Subcutaneous adipose tissue (tissue), 4 donors: Measurements from ENCODE around the gene COL27A1. TPM values are rescaled to one million over a fixed set of nuclear protein-coding genes. Genes with fewer than 3 reads are reported as not detected.

ENCODE experiments used
- total RNA-seq, 4 donors: library from RNA; depleted of rRNA; stranded (reverse); fragments of >200 nt; gene quantifications; one replicate each; pipeline ENCODE4 v1.1.0, GENCODE V29; 2016
- TF ChIP-seq, protein P1 (sequence below): fragments of 450-650 bp; IDR thresholded peaks from one replicate; pipeline ENCODE4 v1.5.1; 2016; ENCODE audit warnings: low read depth, mild to moderate bottlenecking, control low read depth, antibody characterized with exemption, moderate library complexity

Gene COL27A1
- 1 to 10 TPM; 1.0 to 7.7 (median 4.4) TPM for total RNA-seq

DNA sequence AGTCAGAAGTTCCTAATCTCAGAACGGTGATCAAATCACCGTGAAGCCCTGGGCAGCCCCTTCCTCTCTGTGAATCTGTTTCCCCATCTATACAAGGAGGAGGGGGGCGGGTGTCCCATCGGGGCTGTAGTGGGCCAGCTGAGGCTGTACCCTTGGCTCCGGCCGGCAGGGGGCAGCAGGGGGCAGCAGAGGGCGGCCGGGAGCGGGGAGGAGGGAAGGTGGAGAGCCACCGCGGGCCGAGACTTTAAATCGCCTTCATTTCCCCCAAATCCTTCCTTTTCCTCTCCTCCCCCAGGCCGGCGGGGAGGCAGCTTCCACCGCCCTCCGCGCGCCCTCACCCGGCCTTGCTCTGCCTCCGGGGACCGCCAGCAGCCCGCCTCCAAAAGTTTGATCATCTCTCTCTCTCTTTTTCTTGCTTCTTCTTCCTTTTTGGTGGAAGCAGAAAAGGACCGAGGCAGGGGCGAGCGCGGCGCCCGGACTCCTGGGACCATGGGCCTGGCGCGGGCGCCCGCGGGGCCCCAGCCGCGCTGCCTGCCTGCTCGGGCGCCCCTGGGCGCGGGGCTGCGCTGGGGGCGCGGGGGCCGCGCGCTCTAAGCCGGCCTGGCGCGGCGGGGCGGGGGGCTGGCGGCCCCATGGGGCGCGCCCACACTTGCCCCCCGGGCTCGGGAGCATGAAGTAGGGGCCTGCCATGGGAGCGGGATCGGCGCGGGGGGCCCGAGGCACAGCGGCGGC, at the start of gene COL27A1:
TSS of gene COL27A1 (plus strand) at position 275 of the 732 bp plus-strand sequence. CDS start at position 689, 414 bp downstream.
- TF ChIP-seq, protein P1, sequence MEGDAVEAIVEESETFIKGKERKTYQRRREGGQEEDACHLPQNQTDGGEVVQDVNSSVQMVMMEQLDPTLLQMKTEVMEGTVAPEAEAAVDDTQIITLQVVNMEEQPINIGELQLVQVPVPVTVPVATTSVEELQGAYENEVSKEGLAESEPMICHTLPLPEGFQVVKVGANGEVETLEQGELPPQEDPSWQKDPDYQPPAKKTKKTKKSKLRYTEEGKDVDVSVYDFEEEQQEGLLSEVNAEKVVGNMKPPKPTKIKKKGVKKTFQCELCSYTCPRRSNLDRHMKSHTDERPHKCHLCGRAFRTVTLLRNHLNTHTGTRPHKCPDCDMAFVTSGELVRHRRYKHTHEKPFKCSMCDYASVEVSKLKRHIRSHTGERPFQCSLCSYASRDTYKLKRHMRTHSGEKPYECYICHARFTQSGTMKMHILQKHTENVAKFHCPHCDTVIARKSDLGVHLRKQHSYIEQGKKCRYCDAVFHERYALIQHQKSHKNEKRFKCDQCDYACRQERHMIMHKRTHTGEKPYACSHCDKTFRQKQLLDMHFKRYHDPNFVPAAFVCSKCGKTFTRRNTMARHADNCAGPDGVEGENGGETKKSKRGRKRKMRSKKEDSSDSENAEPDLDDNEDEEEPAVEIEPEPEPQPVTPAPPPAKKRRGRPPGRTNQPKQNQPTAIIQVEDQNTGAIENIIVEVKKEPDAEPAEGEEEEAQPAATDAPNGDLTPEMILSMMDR: no peak

DNA sequence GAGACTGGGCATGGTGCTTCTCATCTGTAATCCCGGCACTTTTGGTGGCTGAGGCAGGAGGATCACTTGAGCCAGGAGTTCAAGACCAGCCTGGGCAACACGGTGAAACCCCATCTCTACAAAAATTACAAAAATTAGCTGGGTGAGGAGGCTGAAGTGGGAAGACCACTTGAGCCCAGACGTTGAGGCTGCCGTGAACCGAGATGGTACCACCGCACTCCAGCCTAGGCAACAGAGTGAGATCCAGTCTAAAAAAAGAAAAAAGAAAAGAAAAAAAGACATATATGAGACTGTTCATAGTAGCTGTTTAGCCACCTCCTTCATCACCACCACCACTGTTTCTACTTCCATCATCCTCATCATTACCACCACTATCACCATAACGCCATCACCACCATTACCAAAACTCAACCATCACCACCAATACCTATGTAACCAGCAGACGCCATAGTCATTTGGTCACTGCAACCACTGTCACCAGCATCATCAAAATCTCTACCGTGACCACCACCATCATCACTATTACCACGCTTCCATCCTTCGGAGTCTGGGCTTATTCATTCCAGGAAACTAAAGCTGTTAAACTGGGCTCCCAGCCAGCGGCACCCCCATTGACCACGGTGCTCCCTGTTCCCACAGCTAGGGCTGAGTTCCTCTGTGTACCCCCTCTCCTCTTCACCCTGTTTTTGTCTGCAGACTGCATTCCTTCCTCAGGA, 47.9 kb upstream of the COL27A1 start:
- TF ChIP-seq, protein P1: no peak

DNA sequence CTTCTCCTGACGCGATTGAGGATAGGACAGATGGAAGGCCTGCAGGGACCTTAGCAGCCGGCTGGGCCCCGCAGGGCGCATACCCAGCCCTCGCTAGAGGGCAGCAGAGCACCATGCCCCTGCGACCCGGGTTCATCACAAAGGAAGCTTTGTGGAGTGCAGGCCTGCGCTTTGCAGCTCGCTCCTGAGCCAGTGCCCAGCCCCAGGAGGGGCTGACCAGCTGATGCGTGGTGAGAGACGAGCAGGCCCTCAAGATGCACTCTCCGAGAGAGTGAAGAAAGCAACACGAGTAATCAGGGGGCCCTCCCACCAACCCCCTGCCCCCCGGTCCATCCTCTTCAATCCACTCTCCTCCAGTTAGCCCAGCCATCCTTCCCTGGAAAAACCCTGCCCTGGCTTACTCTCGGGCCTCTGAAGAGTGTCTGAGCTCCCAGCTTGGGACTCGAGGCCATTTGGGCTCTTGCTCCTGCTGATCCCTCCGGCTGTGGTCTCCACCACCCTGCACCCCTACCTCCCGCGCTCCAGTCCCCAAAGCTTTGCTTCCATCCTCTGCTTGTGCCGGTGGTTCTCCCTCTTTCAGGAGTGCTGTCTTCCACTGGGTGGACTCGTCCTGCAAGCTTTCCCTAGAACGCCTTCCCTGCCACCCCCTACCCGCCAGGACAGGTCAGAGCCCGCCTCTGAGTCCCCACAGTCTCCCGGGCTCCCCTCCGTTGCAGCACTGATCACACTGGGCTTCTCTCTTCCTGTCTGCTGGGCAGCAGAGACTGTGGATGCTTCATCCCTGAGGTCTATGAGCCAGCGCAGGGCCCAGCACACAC, 47.1 kb upstream of the COL27A1 start:
- TF ChIP-seq, protein P1: no peak

DNA sequence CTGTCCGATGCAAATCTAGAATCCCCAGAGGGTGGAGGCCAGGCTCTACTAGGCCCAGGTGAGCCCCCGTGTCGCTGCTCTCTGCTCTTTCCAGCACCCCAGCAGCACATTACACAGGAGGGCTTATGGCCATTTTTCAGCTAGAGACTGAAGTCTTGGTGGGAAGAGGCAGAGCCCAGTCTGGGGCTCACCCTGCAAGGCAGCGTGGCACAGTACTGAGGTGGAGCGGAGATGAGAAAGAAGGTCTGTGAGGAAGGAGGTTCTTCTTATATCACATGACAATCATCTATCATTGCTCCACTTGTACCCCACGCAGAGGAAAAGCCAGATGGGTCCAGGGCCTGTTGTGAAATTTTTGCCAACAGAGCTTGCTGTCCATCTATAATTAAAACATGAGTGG, 46.2 kb upstream of the COL27A1 start:
- TF ChIP-seq, protein P1: no peak

DNA sequence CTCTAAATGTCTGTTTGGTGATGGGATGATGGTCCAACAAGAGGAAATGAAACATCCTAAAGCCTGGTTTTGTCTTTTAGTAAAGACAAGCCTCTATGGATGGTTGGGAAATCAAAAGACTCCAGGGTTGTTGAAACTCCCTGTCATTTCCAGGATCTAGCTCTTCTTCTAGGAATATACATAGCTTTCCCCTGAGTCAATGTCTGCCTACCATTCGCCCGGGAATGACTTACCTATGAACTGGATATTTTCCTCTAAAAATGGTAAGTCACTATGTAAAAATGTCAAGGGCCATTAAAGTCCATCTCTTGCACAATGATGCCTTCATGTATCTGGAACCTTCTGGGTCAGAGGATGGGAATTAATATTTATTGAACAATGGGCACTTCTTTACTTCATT, 45.2 kb upstream of the COL27A1 start:
- TF ChIP-seq, protein P1: no peak

DNA sequence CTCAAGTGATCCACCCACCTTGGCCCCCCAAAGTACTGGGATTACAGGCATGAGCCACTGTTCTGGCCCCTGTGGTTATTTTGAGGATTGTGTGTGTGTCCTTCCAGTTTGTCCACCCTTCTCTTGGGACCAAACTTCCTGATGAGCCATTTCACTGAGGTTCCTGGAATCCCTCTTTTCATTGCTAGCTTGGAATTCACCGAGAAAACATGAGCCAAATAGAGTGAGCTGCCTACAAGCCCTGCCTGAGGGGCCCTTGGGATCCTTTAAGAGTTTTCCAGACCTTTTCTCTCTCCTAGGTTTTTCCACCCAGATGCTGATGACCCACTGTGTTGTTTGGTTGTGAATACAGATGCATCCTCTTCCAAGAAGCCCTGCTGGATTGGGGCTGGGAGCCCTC, 43.0 kb upstream of the COL27A1 start:
- TF ChIP-seq, protein P1: no peak
